ENCODE data around the gene ACTR1A.

The ACTR1A gene

DNA sequence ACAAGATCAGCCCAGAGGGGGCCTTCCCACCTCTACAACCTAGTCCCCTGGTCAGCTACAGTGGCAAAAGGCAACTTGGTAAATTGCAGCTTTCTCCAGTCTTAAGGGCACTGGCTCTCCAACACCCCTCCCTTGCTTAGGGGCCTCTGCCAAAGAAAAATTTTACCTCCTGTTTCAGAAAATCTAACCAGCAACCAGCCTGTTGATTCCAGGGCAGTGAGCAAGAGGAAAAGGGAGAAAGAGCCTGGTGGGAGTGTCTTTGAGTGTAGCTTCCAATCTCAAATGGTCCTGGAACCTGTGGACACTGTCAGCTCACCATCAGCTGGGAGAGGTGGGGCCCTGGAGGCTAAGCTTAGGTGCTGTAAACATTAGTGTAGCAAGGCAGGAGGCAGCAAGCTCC, 22.9 kb downstream of the ACTR1A start:
- H3K27me3 ChIP-seq (replicated peaks; ENCODE audit: control insufficient read depth, insufficient read depth, low read length) = no peaks in the 10 kb centered on the region
- peaks cover 23% of the 10 kb centered on the region for H3K4me1 ChIP-seq (ENCODE audit: control insufficient read depth, insufficient read depth, low read length)
- no peak for DNase-seq (ENCODE audit: low read depth)
- H3K36me3 ChIP-seq (ENCODE audit: control insufficient read depth, insufficient read depth, low read length, severe bottlenecking) = peaks cover 55% of the 10 kb centered on the region
- H3K9ac ChIP-seq (ENCODE audit: low read length) = no peak overlapping the region
- H3K9me3 ChIP-seq (ENCODE audit: control insufficient read depth, low read length) = no peaks in the 10 kb centered on the region
- H3K4me3 ChIP-seq (ENCODE audit: low read length) = no peak overlapping the region

DNA sequence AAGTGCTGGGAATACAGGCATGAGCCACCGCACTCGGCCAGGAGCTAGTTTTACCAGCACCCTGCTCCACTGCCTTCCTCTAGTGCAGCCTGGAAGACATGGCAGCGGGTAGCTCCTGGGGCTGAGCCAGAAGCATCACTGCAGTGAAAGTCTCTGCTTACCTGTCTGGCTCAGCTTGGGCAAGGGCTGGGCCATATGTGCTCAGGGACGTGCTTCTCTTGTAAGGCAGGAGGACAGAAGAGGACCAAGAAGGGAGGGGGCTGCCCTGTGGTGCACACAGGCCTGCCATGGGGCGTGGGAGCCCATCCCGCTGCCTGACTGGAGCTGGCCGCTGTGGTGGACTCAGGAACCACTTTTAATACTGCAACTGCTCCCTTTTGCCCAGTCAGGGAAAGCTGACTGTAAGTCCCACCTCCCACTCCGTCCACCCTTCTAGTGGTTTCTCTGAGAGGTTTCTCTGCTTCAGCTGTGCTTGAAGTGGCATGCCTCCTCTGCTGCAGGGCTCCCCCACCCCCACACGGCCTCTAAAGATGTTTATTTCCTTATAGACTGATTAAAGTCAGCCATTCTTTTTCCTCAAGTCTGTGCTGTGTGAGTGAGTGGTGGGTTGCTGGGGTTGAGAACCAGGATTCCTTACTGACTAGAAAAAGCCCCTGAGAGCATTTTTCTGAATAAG, 25.9 kb downstream of the ACTR1A start:
- Histone ChIP-seq H3K9ac (ENCODE audit: low read length) (no peak overlapping the region), H3K9me3 (ENCODE audit: control insufficient read depth, low read length) (no peaks in the 10 kb centered on the region), H3K36me3 (ENCODE audit: control insufficient read depth, insufficient read depth, low read length, severe bottlenecking) (peaks cover 24% of the 10 kb centered on the region), H3K4me3 (ENCODE audit: low read length) (no peak overlapping the region), H3K27me3 (replicated peaks; ENCODE audit: control insufficient read depth, insufficient read depth, low read length) (peaks cover 16% of the 10 kb centered on the region), H3K4me1 (ENCODE audit: control insufficient read depth, insufficient read depth, low read length) (peaks cover 23% of the 10 kb centered on the region)
- no peak for DNase-seq (ENCODE audit: low read depth)

DNA sequence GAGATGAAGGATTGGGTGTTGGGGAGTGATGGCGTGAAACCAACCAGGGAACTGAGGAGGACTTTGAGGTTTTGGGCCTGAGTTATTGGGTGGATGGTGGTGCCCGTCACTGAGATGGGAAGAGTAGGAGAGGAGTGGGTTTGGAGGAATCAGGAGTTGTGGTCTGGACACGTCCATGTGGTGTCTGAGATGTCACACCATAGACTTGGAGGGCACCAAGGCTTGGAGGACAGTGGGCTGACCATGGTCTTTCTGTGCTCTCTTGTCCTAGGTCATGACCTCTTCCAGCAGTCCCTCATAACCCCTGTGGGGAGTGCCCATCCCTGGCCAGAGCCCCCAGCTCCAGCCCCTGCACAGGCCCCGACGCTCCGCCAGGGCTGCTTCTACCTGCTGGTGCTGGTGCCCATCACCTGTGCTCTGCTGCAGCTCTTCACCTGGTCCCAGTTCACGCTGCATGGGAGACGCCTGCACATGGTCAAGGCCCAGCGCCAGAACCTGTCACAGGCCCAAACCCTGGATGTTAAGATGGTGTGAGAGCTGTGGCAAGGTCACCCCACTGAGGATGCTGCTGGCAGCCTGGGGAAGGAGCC, 27.0 kb downstream of the ACTR1A start:
- Histone ChIP-seq H3K9ac (ENCODE audit: low read length) (no peak overlapping the region), H3K36me3 (ENCODE audit: control insufficient read depth, insufficient read depth, low read length, severe bottlenecking) (peaks cover 14% of the 10 kb centered on the region), H3K4me1 (ENCODE audit: control insufficient read depth, insufficient read depth, low read length) (peaks cover 23% of the 10 kb centered on the region), H3K4me3 (ENCODE audit: low read length) (no peak overlapping the region), H3K27me3 (replicated peaks; ENCODE audit: control insufficient read depth, insufficient read depth, low read length) (peaks cover 23% of the 10 kb centered on the region), H3K9me3 (ENCODE audit: control insufficient read depth, low read length) (no peaks in the 10 kb centered on the region)
- DNase-seq (ENCODE audit: low read depth) = no peak

DNA sequence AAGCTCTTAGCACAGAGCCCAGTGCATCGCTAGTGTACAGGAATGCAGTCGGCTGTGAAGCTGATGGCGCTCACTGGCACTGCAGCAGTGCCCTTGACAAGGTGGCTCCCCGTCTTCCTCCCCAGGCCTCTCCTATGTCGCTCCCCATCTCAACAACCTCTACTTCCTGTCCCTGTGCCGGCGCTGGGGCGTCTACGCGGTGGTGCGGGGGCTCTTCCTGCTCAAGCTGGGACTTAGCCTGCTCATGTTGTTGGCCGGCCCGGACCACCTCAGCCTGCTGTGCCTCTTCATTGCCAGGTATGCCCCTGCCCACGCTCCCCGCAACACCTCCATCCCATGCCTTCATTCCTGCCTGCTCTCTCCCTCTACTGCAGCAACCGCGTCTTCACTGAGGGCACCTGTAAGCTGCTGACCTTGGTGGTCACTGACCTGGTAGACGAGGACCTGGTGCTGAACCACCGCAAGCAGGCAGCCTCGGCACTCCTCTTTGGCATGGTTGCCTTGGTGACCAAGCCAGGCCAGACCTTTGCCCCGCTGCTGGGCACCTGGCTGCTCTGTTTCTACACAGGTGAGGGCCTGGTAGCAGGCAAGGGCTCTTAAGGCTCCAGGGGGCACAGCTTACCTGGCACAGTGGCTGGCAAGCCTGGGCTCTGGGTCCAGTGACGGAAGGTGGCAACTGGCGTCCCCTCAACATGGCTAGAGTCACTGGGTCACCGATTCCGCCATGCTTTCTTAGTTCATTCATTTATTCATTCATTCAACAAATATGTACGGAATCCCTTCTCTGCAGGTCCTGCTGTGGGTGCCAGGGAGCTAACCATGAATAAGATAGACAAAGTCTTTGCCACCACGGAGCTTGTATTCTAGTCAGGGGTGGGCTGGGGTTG, 28.8 kb downstream of the ACTR1A start:
- DNase-seq (ENCODE audit: low read depth) = no peak
- Histone ChIP-seq H3K4me1 (ENCODE audit: control insufficient read depth, insufficient read depth, low read length) (peaks cover 27% of the 10 kb centered on the region), H3K9me3 (ENCODE audit: control insufficient read depth, low read length) (no peaks in the 10 kb centered on the region), H3K27me3 (replicated peaks; ENCODE audit: control insufficient read depth, insufficient read depth, low read length) (peaks cover 23% of the 10 kb centered on the region), H3K9ac (ENCODE audit: low read length) (no peak overlapping the region), H3K4me3 (ENCODE audit: low read length) (no peak overlapping the region), H3K36me3 (ENCODE audit: control insufficient read depth, insufficient read depth, low read length, severe bottlenecking) (no peaks in the 10 kb centered on the region)

DNA sequence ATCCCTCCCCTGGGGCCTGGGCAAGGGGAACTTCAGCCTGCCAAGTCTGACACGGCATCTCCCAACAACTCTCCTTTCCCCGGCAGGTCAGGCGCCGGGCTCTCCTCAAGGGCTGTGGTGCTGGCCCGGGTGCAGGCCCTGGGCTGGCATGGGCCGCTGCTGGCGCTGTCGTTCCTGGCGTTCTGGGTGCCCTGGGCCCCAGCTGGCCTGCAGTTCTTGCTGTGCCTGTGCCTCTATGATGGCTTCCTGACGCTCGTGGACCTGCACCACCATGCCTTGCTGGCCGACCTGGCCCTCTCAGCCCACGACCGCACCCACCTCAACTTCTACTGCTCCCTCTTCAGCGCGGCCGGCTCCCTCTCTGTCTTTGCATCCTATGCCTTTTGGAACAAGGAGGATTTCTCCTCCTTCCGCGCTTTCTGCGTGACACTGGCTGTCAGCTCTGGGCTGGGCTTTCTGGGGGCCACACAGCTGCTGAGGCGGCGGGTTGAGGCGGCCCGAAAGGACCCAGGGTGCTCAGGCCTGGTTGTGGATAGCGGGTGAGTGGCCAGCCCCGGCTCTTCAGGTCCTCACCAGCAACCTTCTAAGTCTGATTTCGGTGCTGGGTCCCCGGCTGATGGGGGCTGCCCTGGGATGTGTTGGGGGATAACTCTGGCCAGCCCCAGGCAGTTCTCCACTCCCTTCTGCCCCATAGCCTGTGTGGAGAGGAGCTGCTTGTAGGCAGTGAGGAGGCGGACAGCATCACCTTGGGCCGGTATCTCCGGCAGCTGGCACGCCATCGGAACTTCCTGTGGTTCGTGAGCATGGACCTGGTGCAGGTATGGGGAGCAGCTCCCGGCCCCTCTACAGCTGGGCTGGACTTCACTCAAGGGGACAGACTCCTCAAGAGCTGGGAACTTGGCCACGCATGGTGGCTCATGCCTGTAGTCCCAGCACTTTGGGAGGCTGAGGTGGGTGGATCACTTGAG, 31.6 kb downstream of the ACTR1A start:
- DNase-seq (ENCODE audit: low read depth) = no peak
- no peak overlapping the region for H3K9ac ChIP-seq (ENCODE audit: low read length)
- no peaks in the 10 kb centered on the region for H3K36me3 ChIP-seq (ENCODE audit: control insufficient read depth, insufficient read depth, low read length, severe bottlenecking)

DNA sequence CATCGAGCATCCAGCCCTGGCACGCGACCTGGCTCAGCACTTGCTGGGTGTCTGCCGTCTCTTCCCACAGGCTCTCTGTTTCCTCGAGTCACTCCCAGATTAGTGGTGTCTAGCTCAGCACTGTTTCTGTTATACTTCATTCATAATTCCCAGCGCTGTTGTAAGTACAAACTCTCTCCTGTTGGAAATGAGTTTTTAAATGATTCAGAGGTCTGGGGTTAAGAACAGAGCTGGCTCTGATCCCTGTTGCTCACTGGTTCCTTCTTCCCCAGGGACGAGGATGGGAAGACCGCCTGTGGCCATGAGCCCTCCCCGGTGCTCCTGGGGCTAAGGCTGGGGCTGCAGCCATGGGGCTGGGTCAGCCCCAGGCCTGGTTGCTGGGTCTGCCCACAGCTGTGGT, 33.8 kb downstream of the ACTR1A start:
- no peak for DNase-seq (ENCODE audit: low read depth)
- Histone ChIP-seq H3K36me3 (ENCODE audit: control insufficient read depth, insufficient read depth, low read length, severe bottlenecking) (no peaks in the 10 kb centered on the region), H3K4me3 (ENCODE audit: low read length) (no peak overlapping the region), H3K27me3 (replicated peaks; ENCODE audit: control insufficient read depth, insufficient read depth, low read length) (peaks cover 32% of the 10 kb centered on the region), H3K9ac (ENCODE audit: low read length) (no peak overlapping the region), H3K9me3 (ENCODE audit: control insufficient read depth, low read length) (no peaks in the 10 kb centered on the region), H3K4me1 (ENCODE audit: control insufficient read depth, insufficient read depth, low read length) (peaks cover 15% of the 10 kb centered on the region)

More for the DNA sequence above, 31.6 kb downstream of the ACTR1A start:
- Histone ChIP-seq H3K9me3 (ENCODE audit: control insufficient read depth, low read length) (no peaks in the 10 kb centered on the region), H3K4me1 (ENCODE audit: control insufficient read depth, insufficient read depth, low read length) (peaks cover 15% of the 10 kb centered on the region), H3K27me3 (replicated peaks; ENCODE audit: control insufficient read depth, insufficient read depth, low read length) (peaks cover 28% of the 10 kb centered on the region), H3K4me3 (ENCODE audit: low read length) (no peak overlapping the region)

DNA sequence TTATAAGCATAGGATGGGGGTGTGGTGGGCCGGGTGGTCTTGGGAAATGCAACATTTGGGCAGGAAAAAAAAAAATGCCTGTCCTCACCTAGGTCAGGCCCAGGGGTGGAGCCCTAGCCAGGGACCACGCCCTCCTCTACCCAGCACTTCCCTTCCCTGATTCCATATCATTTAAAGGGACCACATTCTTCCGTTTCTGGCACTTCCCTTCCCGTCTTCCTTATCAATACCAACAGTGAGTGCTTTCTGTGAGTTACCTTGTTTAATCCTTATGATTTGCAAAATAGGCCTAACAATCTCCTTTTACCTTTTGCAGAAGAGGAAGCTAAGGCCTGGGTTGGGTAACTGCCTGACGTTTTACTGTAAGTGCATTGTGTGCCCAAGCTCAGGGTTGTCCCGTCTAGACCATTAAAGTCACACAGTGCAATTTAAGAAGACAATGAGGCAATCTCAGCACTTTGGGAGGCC, 34.5 kb downstream of the ACTR1A start:
- H3K9me3 ChIP-seq (ENCODE audit: control insufficient read depth, low read length) = no peaks in the 10 kb centered on the region
- peaks cover 30% of the 10 kb centered on the region for H3K27me3 ChIP-seq (replicated peaks; ENCODE audit: control insufficient read depth, insufficient read depth, low read length)
- DNase-seq (ENCODE audit: low read depth) = no peak
- no peak overlapping the region for H3K4me3 ChIP-seq (ENCODE audit: low read length)
- no peaks in the 10 kb centered on the region for H3K36me3 ChIP-seq (ENCODE audit: control insufficient read depth, insufficient read depth, low read length, severe bottlenecking)
- H3K9ac ChIP-seq (ENCODE audit: low read length) = no peak overlapping the region
- peaks cover 18% of the 10 kb centered on the region for H3K4me1 ChIP-seq (ENCODE audit: control insufficient read depth, insufficient read depth, low read length)

DNA sequence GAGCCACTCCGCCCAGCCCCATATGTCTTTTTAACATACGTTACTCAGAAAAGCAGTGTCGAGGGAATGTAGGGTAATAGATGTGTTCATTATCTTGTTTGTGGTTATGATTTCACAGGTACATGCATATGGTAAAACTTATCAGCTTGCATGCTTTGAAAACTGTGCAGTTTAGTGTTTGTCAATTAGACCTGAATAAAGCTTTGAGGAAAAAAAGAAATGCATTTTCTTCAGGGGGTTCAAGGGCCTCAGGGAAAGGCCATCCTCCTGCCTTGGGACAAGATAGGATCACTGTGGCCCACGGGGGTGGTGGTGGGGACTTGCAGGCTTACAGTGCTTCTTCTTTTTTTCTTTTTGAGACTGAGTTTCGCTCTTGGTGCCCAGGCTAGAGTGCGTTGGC, 35.2 kb downstream of the ACTR1A start:
- Histone ChIP-seq H3K36me3 (ENCODE audit: control insufficient read depth, insufficient read depth, low read length, severe bottlenecking) (no peaks in the 10 kb centered on the region), H3K4me1 (ENCODE audit: control insufficient read depth, insufficient read depth, low read length) (peaks cover 18% of the 10 kb centered on the region), H3K9ac (ENCODE audit: low read length) (no peak overlapping the region), H3K27me3 (replicated peaks; ENCODE audit: control insufficient read depth, insufficient read depth, low read length) (peaks cover 29% of the 10 kb centered on the region), H3K9me3 (ENCODE audit: control insufficient read depth, low read length) (no peaks in the 10 kb centered on the region), H3K4me3 (ENCODE audit: low read length) (no peak overlapping the region)
- no peak for DNase-seq (ENCODE audit: low read depth)

DNA sequence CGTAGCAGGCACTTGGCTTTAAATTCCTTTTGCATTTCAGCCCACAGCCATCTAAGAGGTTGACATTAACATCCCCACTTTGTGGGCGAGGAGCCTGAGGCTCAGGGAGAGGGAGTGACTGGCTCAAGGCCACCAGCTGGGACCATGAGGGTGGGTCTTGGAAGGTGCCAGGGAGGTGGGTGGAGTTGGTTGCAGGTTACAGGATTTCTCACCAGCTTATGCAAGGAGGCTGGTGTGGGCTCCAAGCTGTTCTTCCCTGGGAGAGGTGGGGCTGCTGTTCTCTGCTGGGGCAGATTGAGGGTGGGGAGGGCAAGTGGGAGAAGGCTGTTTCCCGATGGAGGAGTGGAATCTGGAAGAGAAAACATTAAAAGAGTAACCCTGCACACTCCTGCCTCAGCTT, 37.0 kb downstream of the ACTR1A start:
- DNase-seq (ENCODE audit: low read depth) = no peak
- peaks cover 33% of the 10 kb centered on the region for H3K27me3 ChIP-seq (replicated peaks; ENCODE audit: control insufficient read depth, insufficient read depth, low read length)

DNA sequence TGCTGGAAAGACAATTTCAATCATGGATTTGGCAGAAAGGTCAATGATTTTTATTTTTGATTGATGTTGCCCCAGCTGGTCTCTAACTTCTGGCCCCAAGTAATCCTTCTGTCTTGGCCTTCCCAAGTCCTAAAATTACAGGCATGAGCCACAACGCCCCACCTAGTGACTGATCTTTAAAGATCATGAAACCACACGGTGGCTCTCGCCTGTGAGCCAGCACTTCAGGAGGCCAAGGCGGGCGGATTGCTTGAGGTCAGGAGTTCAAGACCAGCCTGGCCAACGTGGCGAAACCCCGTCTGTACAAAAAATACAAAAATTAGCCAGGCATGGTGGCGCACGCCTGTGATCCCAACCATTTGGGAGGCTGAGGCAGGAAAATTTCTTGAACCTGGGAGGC, 38.5 kb downstream of the ACTR1A start:
- H3K4me3 ChIP-seq (ENCODE audit: low read length) = no peak overlapping the region

More for the DNA sequence above, 37.0 kb downstream of the ACTR1A start:
- H3K9ac ChIP-seq (ENCODE audit: low read length) = no peak overlapping the region
- no peaks in the 10 kb centered on the region for H3K9me3 ChIP-seq (ENCODE audit: control insufficient read depth, low read length)
- H3K36me3 ChIP-seq (ENCODE audit: control insufficient read depth, insufficient read depth, low read length, severe bottlenecking) = no peaks in the 10 kb centered on the region
- H3K4me3 ChIP-seq (ENCODE audit: low read length) = no peak overlapping the region
- peaks cover 22% of the 10 kb centered on the region for H3K4me1 ChIP-seq (ENCODE audit: control insufficient read depth, insufficient read depth, low read length)

More for the DNA sequence above, 38.5 kb downstream of the ACTR1A start:
- peaks cover 37% of the 10 kb centered on the region for H3K27me3 ChIP-seq (replicated peaks; ENCODE audit: control insufficient read depth, insufficient read depth, low read length)
- no peak overlapping the region for H3K9ac ChIP-seq (ENCODE audit: low read length)
- DNase-seq (ENCODE audit: low read depth) = no peak
- no peaks in the 10 kb centered on the region for H3K9me3 ChIP-seq (ENCODE audit: control insufficient read depth, low read length)
- H3K36me3 ChIP-seq (ENCODE audit: control insufficient read depth, insufficient read depth, low read length, severe bottlenecking) = no peaks in the 10 kb centered on the region
- H3K4me1 ChIP-seq (ENCODE audit: control insufficient read depth, insufficient read depth, low read length) = peaks cover 18% of the 10 kb centered on the region

Data from adipocyte (in vitro differentiated cells).